DOHH2 (cell line): ENCODE data around the gene KCND1.
A peak's percentile ranks its signal among the peaks of the same experiment; 100 is the strongest.

Source experiments
- H3F3A ChIP-seq: fragments of 200-600 bp; sonication (generic), shearing (Covaris generic); 2 replicates; pipeline ENCODE4 v1.6.0; 2016; ENCODE audit warnings: antibody characterized with exemption, mild to moderate bottlenecking; ENCODE audit not compliant: control insufficient read depth, insufficient read depth
- H3K27ac ChIP-seq: fragments of 200-600 bp; sonication (generic); 2 replicates; pipeline ENCODE4 v1.5.1; 2014; ENCODE audit warnings: low read depth, mild to moderate bottlenecking, low read length, moderate library complexity
- H3K27me3 ChIP-seq: fragments of 200-600 bp; sonication (generic); 2 replicates; pipeline ENCODE4 v1.6.1; 2014; ENCODE audit warnings: mild to moderate bottlenecking, low read length, mixed read lengths; ENCODE audit not compliant: control insufficient read depth
- H3K36me3 ChIP-seq: fragments of 200-600 bp; sonication (generic); 2 replicates; pipeline ENCODE4 v1.6.1; 2014; ENCODE audit warnings: mild to moderate bottlenecking, low read length, moderate library complexity, mixed read lengths; ENCODE audit not compliant: control insufficient read depth
- H3K4me1 ChIP-seq: fragments of 200-600 bp; sonication (generic); 2 replicates; pipeline ENCODE4 v1.6.1; 2014; ENCODE audit warnings: mild to moderate bottlenecking, low read length, mixed read lengths; ENCODE audit not compliant: control insufficient read depth
- H3K4me2 ChIP-seq: fragments of 200-600 bp; sonication (generic); 2 replicates; pipeline ENCODE4 v1.6.0; 2014; ENCODE audit warnings: mild to moderate bottlenecking, low read length, moderate library complexity
- H3K4me3 ChIP-seq: fragments of 200-600 bp; sonication (generic); 2 replicates; pipeline ENCODE4 v1.5.1; 2014; ENCODE audit warnings: mild to moderate bottlenecking, low read length, mixed read lengths
- H3K79me2 ChIP-seq: fragments of 200-600 bp; sonication (generic); 2 replicates; pipeline ENCODE4 v1.6.1; 2014; ENCODE audit warnings: mild to moderate bottlenecking, low read length, mixed read lengths; ENCODE audit not compliant: control insufficient read depth
- H3K9me2 ChIP-seq: fragments of 200-600 bp; sonication (generic); replicated peaks from 2 replicates; pipeline ENCODE4 v1.6.1; 2014; ENCODE audit warnings: mild to moderate bottlenecking, low read length, mixed read lengths; ENCODE audit not compliant: control insufficient read depth
- H3K9me3 ChIP-seq: fragments of 200-600 bp; sonication (generic); 2 replicates; pipeline ENCODE4 v1.6.1; 2014; ENCODE audit warnings: antibody characterized with exemption, low read length, mixed read lengths; ENCODE audit not compliant: control insufficient read depth, insufficient read depth
- H4K20me1 ChIP-seq: fragments of 200-600 bp; sonication (generic); 2 replicates; pipeline ENCODE4 v1.6.0; 2014; ENCODE audit warnings: low read depth, mild to moderate bottlenecking, antibody characterized with exemption, low read length, moderate library complexity; ENCODE audit not compliant: control insufficient read depth, insufficient read depth
- CTCF ChIP-seq: fragments of 200-600 bp; sonication (generic); IDR thresholded peaks from one replicate; pipeline ENCODE4 v1.5.1; 2014; ENCODE audit warnings: antibody characterized with exemption, mild to moderate bottlenecking, low read depth, low read length; ENCODE audit not compliant: poor library complexity, severe bottlenecking
- EZH2phosphoT487 ChIP-seq: fragments of 200-600 bp; sonication (generic); IDR thresholded peaks from 2 replicates; pipeline ENCODE4 v1.6.1; 2017; ENCODE audit warnings: borderline replicate concordance, mild to moderate bottlenecking, antibody characterized with exemption, low read length, moderate library complexity, mixed read lengths

KCND1 gene

GRCh38 chrX:48935301-48935670, 36.4 kb downstream of the KCND1 start:
- no peak for TF ChIP-seq CTCF
- no peak for TF ChIP-seq EZH2phosphoT487
- Histone ChIP-seq H3K4me1 (peaks cover 65% of the 10 kb centered on the region), H3K79me2 (peaks cover 52% of the 10 kb centered on the region), H3K27ac (peak overlapping the region; percentile 12; the same call in 1 of the 2 replicates), H3F3A (peaks cover 12% of the 10 kb centered on the region), H4K20me1 (no peaks in the 10 kb centered on the region), H3K4me3 (no peak overlapping the region), H3K36me3 (peaks cover 60% of the 10 kb centered on the region), H3K27me3 (no peaks in the 10 kb centered on the region), H3K9me2 (no peaks in the 10 kb centered on the region), H3K4me2 (no peak overlapping the region), H3K9me3 (no peaks in the 10 kb centered on the region)

GRCh38 chrX:48934581-48935300, 36.9 kb downstream of the KCND1 start:
- Histone ChIP-seq H3K4me2 (no peak overlapping the region), H3K4me3 (no peak overlapping the region), H3F3A (peaks cover 12% of the 10 kb centered on the region), H3K36me3 (peaks cover 55% of the 10 kb centered on the region), H3K9me3 (no peaks in the 10 kb centered on the region), H3K79me2 (peaks cover 47% of the 10 kb centered on the region), H3K4me1 (peaks cover 60% of the 10 kb centered on the region), H4K20me1 (no peaks in the 10 kb centered on the region), H3K27ac (peak overlapping the region; percentile 12; the same call in 1 of the 2 replicates), H3K27me3 (no peaks in the 10 kb centered on the region), H3K9me2 (no peaks in the 10 kb centered on the region)
- TF ChIP-seq EZH2phosphoT487 (no peak), CTCF (no peak)

- no peaks in the 10 kb centered on the region for H4K20me1 ChIP-seq
- H3F3A ChIP-seq: peaks cover 3% of the 10 kb centered on the region; the same call in 1 of the 2 replicates
- no peak overlapping the region for H3K4me3 ChIP-seq
- H3K79me2 ChIP-seq: peaks cover 37% of the 10 kb centered on the region
- H3K27ac ChIP-seq: peak overlapping the region; percentile 30
- no peaks in the 10 kb centered on the region for H3K9me3 ChIP-seq
- TF ChIP-seq CTCF (no peak), EZH2phosphoT487 (no peak)
- no peak overlapping the region for H3K4me2 ChIP-seq
- H3K36me3 ChIP-seq: peaks cover 48% of the 10 kb centered on the region
- no peaks in the 10 kb centered on the region for H3K9me2 ChIP-seq
- H3K27me3 ChIP-seq: no peaks in the 10 kb centered on the region
- peaks cover 52% of the 10 kb centered on the region for H3K4me1 ChIP-seq
These were observed 37.9 kb downstream of the KCND1 start for GRCh38 chrX:48933757-48934156.
